Testis (tissue), 5 donors: ENCODE data around the gene KCTD10. TPM values are rescaled to one million over a fixed set of nuclear protein-coding genes. Genes with fewer than 3 reads are reported as not detected.

ENCODE experiments used
- DNase-seq: peaks from one replicate; pipeline ENCODE4 v3.0.0-alpha.2; 2019
- H3K27ac ChIP-seq, 2 donors: fragments of 200-600 bp; sonication (generic); one replicate each; pipeline ENCODE4 v1.5.1; 2019
- H3K27me3 ChIP-seq: fragments of 200-600 bp; sonication (generic); one replicate; pipeline ENCODE4 v1.5.1; 2019
- H3K36me3 ChIP-seq: fragments of 200-600 bp; sonication (generic); one replicate; pipeline ENCODE4 v1.5.1; 2017; ENCODE audit warnings: low read depth; ENCODE audit errors: missing control alignments
- H3K4me1 ChIP-seq: fragments of 200-600 bp; sonication (generic); one replicate; pipeline ENCODE4 v1.5.1; 2019
- H3K4me3 ChIP-seq, 2 donors: fragments of 200-600 bp; sonication (generic); one replicate each; pipeline ENCODE4 v1.5.1; 2017 to 2019
- H3K9me3 ChIP-seq: fragments of 200-600 bp; sonication (generic); one replicate; pipeline ENCODE4 v1.5.1; 2017
- POLR2A ChIP-seq: fragments of 450-650 bp; IDR thresholded peaks from one replicate; pipeline ENCODE4 v1.6.1; 2017; ENCODE audit warnings: antibody characterized with exemption, mild to moderate bottlenecking, moderate library complexity
- WGBS, 2 donors: methylation state at CpG; one replicate each; pipeline ENCODE4 v1.1.5; 2018; 5-methylcytosine and 5-hydroxymethylcytosine counted together
- intact Hi-C: fragments of 100-400 bp; cut with DNase I; formaldehyde crosslinking; loops from one replicate; pipeline ENCODE4 v1.15.1; 2023; ENCODE audit warnings: low total_unique reads
- long read RNA-seq, 2 donors: transcript quantifications; one replicate each; lab custom pipeline, GENCODE V29; 2026
- polyA plus RNA-seq: library from polyadenylated mRNA; stranded (reverse); fragments of 350-450 nt; fragmentation: Illumina TruSeq; extraction: RNeasy Lipid Tissue Mini Kit (QIAGEN cat#74804); gene quantifications from one replicate; pipeline ENCODE4 v1.2.3, GENCODE V29; 2014; ENCODE audit warnings: low read depth, low replicate concordance; ENCODE audit not compliant: insufficient read depth
- total RNA-seq, 2 donors: library from RNA; depleted of rRNA; stranded (reverse); fragments of >200 nt; gene quantifications; one replicate each; pipeline ENCODE4 v1.2.3, GENCODE V29; 2016
- TF ChIP-seq, protein P1 (sequence below), 3 experiments: fragments of 450-650 bp in 2 of 3; fragments of 200-600 bp in 1 of 3; sonication (generic) in 1 of 3; IDR thresholded peaks; one replicate each; pipeline ENCODE4 v1.5.1; 2016 to 2019; ENCODE audit warnings: antibody characterized with exemption in 3 of 3, mild to moderate bottlenecking in 2 of 3, moderate library complexity in 1 of 3

KCTD10 gene, protein sequence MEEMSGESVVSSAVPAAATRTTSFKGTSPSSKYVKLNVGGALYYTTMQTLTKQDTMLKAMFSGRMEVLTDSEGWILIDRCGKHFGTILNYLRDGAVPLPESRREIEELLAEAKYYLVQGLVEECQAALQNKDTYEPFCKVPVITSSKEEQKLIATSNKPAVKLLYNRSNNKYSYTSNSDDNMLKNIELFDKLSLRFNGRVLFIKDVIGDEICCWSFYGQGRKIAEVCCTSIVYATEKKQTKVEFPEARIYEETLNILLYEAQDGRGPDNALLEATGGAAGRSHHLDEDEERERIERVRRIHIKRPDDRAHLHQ
- 10 to 100 TPM; 43.0 to 58.7 TPM for total RNA-seq
- 43.6 TPM for polyA plus RNA-seq
- long read RNA-seq, donor 1, full-length matches to known transcripts = 16 of 16 reads
- long read RNA-seq, donor 1, partial matches to known transcripts = 0 of 16 reads
- long read RNA-seq, donor 1, other reads (novel, unspliced or antisense) = 0 of 16 reads
- long read RNA-seq, donor 2, full-length matches to known transcripts = 7 of 7 reads
- long read RNA-seq, donor 2, partial matches to known transcripts = 0 of 7 reads
- long read RNA-seq, donor 2, other reads (novel, unspliced or antisense) = 0 of 7 reads

DNA sequence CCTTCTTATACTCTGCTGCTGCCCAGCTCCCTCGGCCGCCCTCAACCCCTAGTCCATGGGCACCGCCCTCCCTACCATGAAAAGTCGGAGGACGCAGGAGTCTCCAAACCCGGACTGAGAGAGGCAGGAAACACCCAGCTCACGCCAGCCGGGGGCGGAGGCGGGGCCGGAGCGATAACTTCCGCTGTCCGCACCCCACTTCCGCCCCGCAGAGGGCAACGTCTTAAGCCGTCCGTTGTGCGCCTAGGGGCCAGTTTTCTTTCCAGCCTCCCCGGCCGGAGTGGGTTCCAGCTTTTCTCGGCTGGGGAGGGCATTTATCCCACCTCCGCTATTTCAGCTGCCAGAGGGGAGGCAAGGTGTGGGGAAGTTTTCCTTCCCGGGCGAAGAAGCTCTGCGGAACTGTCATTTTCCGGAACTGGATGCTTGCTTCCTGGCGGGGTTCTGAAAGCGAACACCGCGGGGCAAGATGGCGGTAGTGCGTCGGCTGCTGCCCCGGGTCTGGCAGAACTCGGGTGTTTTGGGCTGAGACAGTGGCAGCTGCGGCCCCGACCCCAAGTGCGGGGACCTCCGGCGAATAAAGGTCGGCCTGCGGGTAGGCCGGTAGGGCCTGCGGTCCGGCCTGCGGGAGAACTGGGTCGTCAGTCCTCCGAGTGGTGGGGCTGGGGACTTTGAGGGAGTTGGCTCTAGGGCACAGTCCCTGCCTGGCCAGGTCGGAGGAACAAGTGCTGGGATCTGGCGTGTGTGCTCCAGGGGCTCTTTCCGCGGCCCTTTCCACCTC is at the start of gene KCTD10, which contains the start of gene UBE3B:
KCTD10 (minus strand) TSS at position 116 of the 778 bp plus-strand sequence; CDS start at position 78, 38 bp downstream.
UBE3B (plus strand) TSS at position 450 of the 778 bp plus-strand sequence. CDS start 5,918 bp downstream, outside the sequence.
- WGBS, 2 donors = 0% methylated on average over 41 to 54 of the region's 54 CpGs
- peak; percentile 89 for DNase-seq
- peaks cover 14% of the 10 kb centered on the region for H3K4me1 ChIP-seq
- no peaks in the 10 kb centered on the region for H3K36me3 ChIP-seq
- H3K27ac ChIP-seq = peak within 1 kb of the TSS; percentile 95 to 100
- no peaks in the 10 kb centered on the region for H3K9me3 ChIP-seq
- intact Hi-C loops = no loop called here
- peak within 1 kb of the TSS; percentile 80 to 98 for H3K4me3 ChIP-seq
- H3K27me3 ChIP-seq = no peaks in the 10 kb centered on the region
- TF ChIP-seq, protein P1, sequence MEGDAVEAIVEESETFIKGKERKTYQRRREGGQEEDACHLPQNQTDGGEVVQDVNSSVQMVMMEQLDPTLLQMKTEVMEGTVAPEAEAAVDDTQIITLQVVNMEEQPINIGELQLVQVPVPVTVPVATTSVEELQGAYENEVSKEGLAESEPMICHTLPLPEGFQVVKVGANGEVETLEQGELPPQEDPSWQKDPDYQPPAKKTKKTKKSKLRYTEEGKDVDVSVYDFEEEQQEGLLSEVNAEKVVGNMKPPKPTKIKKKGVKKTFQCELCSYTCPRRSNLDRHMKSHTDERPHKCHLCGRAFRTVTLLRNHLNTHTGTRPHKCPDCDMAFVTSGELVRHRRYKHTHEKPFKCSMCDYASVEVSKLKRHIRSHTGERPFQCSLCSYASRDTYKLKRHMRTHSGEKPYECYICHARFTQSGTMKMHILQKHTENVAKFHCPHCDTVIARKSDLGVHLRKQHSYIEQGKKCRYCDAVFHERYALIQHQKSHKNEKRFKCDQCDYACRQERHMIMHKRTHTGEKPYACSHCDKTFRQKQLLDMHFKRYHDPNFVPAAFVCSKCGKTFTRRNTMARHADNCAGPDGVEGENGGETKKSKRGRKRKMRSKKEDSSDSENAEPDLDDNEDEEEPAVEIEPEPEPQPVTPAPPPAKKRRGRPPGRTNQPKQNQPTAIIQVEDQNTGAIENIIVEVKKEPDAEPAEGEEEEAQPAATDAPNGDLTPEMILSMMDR (IDR thresholded peaks at IDR 0.05) = peak in 2 of 3 experiments; percentile 13 to 31
- TF ChIP-seq POLR2A = no peak

DNA sequence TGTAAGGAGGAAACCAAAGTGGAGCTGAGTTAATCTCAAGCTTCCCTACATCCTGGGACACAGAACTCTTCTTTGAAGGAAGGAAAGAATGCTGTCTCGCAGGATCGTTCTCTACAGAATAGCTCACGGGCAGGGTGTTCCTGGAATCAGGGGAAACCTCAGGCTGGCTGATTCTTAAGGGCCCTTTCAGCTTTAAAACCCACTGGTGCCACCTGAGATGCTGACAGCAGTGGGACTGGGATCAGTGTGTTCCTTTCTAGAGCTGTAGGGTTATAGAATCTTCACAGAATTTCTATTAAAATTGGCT is 48.1 kb upstream of the KCTD10 start:
- H3K36me3 ChIP-seq = no peaks in the 10 kb centered on the region
- H3K27me3 ChIP-seq = no peaks in the 10 kb centered on the region
- intact Hi-C loops = no loop called here
- no peak for DNase-seq
- H3K27ac ChIP-seq = no peak overlapping the region
- peaks cover 9% of the 10 kb centered on the region for H3K4me1 ChIP-seq
- no peak overlapping the region for H3K4me3 ChIP-seq
- TF ChIP-seq, protein P1 (IDR thresholded peaks at IDR 0.05) = no peak
- no peak for TF ChIP-seq POLR2A
- no peaks in the 10 kb centered on the region for H3K9me3 ChIP-seq
- WGBS, 2 donors = 79 to 82% methylated on average over 3 of the region's 3 CpGs

DNA sequence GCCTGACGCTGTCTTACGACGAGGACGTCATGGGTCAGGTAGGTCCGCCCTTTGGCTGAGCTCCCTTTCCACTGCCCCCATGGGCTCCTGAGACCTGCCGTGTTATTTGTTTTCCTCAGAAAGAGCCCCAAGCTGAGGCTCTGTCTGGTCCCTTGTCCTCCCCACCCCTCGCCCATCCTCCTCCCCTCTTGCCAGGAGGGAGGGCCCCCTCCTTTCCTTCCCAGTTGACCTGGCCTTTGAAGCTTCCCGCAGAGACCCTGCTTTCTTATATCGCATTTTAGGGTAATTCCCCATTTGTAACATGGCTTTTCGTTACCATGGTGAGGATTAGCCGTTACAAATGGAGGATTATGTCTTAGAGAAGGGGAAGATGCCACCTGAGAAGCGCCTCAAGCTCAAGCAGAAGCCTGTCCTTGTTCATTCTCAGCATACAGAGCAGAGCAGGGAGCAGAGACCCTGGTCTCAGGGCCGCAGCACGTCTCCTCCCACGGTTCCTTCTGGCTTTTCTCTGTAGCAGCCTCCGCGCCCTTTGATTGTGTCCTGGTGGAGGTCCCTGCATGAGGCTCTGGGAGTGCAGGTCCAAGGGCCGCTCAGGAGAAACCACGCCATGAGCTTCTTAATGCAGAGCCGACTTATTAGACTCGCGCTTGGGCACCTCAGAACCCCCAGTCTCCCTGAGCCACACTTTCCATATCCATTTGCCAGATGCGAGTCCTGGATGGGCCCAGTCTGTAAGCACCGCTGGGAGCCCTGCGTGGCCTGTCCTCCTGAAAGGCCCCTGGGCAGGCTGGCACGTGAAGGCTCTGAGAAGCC is 47.6 kb upstream of the KCTD10 start:
- TF ChIP-seq, protein P1 (IDR thresholded peaks at IDR 0.05) = no peak
- TF ChIP-seq POLR2A = no peak
- no peak for DNase-seq

DNA sequence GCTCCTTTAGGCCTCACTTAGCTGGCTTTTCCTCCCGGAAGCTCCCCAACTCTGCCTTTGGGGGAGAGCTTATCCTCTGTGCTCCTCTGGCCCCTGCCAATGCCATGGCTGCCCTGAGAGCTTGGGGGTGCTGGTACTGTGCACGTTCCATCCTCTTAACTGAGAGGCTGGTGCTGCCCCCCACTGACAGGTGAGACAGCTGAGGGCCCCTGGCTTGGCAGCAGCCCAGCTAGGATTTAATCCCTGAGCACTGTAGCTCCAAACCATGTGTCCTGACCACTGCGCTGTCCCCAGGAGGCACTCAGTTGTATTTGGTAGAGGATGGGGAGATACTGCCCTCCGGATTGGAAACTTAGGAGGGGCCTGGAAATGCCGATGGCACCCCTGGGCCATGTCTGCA is 46.4 kb upstream of the KCTD10 start:
- Histone ChIP-seq H3K27me3 (no peaks in the 10 kb centered on the region), H3K4me3 (no peak overlapping the region), H3K9me3 (no peaks in the 10 kb centered on the region), H3K4me1 (peaks cover 9% of the 10 kb centered on the region), H3K36me3 (no peaks in the 10 kb centered on the region), H3K27ac (no peak overlapping the region)
- WGBS, 2 donors = 87 to 96% methylated on average over 4 to 5 of the region's 5 CpGs
- intact Hi-C loops = no loop called here
- no peak for DNase-seq
- TF ChIP-seq POLR2A = no peak
- TF ChIP-seq, protein P1 (IDR thresholded peaks at IDR 0.05) = no peak

More for the DNA sequence above, 47.6 kb upstream of the KCTD10 start:
- Histone ChIP-seq H3K27ac (no peak overlapping the region), H3K27me3 (no peaks in the 10 kb centered on the region), H3K9me3 (no peaks in the 10 kb centered on the region), H3K4me3 (no peak overlapping the region), H3K36me3 (no peaks in the 10 kb centered on the region), H3K4me1 (peaks cover 3% of the 10 kb centered on the region)
- 78 to 83% methylated on average over 18 to 26 of the region's 26 CpGs for WGBS, 2 donors
- intact Hi-C loops = no loop called here
